COLO668 (cell line): ENCODE measurements around the gene AFMID.

Experiments used
- DNase-seq: peaks from one replicate; lab custom pipeline; 2025; ENCODE audit not compliant: unreplicated experiment; lab: John Stamatoyannopoulos, UW

AFMID gene

DNA sequence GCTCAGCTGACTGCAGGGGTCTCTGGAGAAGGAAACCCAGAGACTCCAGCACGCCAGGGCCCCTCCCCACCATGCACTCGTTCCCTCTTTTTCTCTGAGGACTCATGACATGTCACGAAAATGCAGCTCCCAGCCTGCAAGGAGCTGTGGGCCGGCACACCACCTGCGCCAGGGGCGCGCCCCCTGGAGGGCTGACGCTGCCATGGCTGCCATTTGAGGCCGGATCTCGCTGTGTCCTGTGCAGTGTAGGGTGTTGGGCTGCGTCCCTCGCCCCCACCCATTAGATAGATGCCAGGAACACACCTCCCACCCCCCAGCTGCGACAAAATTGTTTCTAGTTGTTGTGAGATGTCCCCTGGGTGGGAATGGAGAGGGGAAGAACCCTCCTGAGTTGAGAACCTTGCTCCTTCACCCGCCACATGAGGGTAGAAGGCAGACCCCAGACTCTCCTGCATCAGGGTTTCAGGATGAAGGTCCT lies 10.6 kb upstream of the AFMID start:
- DNase-seq = peak; percentile 45

DNA sequence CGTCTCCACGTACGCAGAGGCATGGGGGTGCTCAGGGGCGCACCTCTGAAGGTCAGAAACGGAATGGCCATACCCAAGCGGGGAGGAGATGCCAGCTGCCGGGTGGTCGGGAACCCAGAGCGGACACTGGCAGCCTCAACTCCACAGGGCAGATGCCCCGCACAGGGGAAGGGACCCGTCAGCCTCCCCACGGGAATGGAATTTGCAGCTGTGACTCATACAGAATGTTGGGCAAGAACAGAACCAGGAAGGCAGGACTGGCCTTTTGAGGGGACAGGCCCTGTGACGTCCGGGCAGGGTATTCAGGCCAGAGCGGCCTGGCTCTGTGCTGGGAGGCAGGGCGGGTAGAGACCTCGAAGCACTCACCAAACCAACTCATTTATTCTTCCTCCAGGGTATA lies 7.8 kb upstream of the AFMID start:
- no peak for DNase-seq

DNA sequence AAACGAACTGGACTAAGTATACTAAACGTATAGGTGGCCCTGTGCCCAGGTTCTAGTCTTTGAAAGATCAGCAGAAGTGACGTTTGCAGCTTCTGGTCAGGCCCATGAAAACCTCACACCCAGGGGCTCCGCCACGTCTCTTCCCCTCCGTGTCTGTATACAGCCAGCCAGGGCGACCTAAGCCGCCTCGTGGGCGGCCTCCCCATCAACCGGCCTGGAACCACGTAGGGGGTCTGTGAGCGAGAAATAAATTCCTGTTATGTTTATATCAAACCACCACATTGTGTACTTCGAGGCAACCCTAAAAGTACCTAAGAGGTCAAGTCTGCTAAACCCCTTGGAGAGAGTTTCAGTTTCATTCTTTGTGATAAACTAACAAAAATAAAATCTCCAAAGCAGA lies 7.1 kb upstream of the AFMID start:
- DNase-seq = no peak

DNA sequence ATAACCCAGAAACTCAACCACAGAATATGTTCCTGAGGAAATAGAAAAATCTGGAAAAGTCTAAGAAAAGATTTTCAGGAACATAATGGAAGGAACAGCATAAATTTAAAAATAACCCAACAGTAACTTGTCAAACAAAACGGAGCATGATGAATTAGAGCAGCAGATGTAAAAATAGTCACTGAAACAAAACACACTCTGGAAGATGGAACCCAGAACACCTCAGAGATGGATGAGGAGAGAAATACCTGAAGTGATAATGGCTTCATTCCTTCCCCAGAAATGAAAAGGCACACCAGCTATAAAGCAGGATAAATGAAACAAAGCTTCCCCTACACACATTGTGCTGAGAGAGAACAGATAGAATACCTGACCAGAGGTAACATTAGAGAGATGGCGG lies 6.7 kb upstream of the AFMID start:
- no peak for DNase-seq

DNA sequence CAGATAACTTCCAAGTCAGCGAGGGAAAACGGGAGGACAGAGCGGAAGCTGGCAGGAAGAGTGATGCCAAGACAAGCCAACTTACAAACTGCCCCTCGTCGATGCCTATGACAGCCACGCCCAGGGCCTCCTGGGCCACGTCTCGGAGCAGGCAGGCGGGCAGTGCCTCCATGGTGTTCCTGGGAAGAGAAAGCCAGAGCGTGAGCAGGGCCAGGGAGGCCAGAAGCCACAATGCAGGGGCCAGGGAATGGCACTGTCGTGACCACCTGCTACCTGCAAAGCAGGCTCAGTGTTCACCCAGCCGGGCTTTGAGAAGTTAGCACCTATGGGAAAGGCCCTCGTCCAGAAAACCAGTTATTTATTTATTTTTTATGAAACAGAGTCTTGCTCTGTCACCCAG lies 4.7 kb upstream of the AFMID start:
- no peak for DNase-seq

DNA sequence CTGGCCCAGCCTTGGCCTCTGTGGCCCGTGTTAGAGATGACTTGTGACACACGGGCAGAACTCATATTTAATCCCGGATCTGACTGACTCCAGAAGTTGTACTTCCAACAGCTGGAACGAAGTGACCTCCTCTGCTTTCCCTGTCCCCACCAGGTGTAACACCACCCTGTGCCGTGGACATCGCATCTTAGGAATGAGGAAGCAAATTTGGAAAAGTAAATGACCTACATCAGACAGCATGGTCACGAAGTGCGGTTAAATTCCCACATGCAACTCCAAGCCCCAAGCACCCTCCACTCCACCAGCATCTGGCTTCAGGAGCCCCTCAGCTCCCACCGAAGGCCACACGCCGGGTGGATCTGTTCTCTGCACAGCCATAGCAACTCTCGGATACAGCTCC lies 3.2 kb upstream of the AFMID start:
- DNase-seq = no peak

DNA sequence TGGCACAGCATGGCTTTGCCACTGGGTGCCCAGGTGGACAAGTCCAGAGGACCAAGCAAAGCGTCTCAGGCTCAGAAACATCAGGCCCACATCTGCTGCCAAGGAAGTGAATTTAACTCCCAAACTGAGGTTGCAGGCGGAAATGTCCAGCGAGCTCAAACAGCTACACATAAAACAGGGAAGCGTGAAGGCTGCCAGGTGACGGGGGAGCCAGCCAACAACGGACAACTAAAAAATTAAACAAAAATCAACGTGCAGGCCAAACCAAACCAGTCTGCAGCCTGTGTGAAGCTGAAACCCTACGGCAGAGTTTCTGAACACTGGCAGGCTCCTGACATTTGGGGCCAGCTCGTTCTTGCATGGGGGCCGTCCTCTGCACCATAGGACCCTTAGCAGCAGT lies 2.8 kb upstream of the AFMID start:
- DNase-seq = no peak

DNA sequence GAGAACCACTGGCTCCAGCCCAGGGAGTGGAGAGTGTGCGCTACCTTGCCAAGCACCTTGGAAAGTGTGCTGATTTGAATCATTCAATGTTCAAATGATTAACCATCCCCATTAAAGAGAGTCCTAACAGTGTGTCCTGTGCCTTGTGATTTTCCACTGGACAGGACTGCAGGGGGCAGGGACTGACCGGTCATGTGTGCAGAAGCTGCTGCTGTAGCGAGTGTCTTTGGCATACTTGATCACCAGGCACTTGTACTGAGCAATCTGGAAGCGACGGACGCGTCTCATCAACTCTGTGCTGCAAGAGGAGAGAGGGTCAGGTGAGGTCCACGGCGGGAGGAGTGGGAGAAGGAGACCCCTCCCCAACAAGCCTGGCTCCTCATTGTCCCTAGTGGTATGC lies 2.3 kb upstream of the AFMID start:
- no peak for DNase-seq

DNA sequence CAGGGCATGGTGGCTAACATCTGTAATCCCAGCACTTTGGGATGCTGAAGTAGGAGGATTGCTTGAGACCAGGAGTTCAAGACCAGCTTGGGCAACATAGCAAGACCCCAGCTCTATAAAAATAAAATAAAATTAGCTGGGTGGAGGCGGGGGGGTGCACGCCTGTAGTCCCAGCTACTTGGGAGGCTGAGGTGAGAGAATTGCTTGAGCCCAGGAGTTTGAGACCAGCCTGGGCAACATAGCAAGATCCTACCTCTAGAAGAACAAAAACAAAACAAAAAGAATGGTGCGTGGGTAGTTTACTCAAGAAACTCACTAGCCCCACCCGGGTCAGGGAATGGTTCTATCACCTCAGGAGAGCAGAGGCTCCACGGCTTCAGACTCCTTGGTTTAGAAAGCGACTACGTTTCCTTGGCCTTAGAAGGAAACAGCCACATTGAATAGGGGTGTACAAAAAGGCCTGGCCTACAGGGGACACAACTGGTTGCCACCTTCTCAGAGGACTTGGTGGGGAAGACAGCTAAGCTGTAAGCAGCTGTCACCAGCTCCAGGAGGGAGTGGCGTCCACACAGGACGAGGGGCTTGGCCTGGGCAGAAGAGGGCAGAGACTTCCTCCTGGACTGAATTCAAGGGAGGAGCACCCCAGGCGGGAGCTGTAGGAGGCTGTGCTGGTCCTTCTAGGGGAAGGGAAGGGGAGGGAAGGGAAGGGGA lies 1.0 kb upstream of the AFMID start:
- peak; percentile 23 for DNase-seq

DNA sequence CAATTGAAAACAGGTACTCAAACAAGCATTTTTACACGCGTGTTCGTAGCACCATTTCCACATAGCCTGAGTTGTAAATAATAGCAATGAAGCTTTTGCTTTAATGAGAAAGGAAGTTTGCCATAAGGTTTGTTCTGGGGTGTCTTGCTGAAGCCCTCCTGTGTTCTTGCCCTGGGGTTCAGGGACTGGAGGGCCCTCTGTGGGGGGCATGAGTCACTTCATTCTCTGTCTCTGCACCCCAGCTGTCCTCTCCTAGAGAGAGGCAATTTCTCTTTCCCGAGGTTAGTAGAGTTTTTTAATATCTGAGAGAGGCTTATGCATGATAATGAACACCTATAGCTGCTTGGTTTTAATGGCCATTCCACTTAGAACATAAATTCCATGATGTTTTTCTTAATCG lies 9.6 kb downstream of the AFMID start:
- no peak for DNase-seq

DNA sequence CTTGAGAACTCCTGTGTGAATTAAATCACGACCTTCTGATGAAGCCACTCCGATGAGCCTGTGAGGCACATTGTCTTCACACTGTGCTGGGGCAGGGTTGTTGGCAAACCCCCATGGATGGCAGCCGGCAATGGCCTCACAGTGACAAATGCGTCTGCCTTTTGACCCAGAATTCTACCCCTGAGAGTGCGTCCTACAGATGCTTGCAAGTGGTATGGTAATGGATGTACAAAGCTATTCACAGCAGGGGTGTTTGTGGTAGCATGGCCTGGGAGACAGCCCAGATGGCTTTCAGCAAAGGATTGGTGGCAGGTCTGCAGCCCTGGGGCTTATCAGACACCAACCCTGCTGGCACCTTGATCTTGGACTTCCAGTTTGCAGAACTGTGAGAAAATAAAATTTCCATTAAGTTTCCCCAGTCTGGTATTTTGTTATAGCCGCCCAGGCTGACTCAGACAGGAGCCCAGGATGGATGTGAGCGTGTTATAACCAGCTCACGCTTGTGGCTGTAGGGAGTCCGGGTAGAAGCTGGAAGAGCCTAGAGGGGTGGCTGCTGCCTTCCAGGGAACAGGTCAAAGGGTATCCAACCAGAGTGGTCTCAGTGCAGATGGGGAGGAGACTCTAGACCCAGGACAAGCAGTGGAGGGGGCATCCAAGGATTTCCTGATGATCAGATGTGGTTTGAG lies 10.1 kb downstream of the AFMID start:
- DNase-seq = no peak

DNA sequence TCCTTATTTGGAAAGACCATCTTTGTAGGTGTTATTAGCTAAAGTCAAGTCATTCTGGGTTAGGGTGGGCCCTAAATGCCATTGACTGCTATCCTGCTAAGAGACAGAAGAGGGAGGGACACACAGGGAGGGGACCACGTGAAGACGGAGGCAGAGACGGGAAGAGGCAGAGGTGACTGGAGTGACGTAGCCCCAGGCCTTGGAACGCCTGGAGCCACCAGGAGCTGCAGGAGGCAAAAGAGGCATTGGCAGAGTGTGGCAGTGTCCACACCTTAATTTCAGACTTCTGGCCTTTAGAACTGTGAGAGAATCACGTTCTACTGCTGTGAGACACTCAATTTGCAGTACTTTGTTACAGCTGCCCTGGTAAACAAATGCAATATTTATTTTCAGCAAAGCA lies 13.3 kb downstream of the AFMID start:
- no peak for DNase-seq

DNA sequence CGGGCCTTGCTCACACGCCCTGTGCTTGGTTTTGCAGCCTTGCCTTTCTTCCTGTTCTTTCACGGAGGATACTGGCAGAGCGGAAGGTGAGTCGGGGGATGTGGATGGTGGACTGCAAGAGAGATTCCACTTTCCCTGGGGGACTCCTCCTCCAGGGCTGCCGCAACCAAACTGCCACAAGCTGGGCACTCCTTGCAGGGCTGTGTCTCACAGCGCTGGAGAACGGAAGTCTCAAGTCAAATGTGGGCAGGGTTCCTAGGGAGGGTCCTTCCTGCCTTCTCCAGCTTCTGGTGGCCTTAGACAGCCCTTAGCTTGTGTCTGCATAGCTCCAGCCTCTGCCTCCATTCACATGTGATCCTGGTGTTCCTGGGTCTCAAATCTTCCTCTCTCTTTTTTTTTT lies 15.5 kb downstream of the AFMID start:
- no peak for DNase-seq

DNA sequence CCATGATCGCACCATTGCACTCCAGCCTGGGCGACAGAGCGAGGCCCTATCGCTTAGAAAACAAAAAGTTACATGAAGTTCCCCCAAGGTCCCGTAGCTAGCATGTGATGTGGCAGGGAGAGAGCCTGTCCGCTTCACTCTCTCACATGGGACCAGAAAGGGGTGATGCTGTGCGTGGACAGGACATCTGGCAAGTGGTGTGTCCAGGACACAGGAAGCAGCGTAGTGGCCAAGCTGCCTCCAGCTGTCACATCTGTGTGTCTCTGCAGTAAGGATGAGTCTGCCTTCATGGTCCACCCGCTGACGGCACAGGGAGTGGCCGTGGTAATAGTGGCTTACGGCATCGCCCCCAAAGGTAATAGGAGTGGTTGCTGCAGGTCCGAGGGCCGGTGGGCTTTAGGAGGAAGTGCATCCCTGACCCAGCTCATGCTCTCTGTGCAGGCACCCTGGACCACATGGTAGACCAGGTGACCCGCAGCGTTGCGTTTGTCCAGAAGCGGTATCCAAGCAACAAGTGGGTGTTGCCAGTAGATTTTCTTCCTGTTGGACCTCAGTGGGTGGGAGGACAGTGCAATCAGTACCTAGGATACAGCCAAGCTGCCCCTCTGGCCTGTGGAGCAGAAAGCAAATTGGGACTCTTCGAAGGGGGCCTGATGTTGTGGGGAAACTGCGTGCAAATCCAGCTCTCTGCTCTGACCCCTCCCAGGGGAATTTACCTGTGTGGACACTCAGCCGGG lies 17.4 kb downstream of the AFMID start:
- DNase-seq = no peak

DNA sequence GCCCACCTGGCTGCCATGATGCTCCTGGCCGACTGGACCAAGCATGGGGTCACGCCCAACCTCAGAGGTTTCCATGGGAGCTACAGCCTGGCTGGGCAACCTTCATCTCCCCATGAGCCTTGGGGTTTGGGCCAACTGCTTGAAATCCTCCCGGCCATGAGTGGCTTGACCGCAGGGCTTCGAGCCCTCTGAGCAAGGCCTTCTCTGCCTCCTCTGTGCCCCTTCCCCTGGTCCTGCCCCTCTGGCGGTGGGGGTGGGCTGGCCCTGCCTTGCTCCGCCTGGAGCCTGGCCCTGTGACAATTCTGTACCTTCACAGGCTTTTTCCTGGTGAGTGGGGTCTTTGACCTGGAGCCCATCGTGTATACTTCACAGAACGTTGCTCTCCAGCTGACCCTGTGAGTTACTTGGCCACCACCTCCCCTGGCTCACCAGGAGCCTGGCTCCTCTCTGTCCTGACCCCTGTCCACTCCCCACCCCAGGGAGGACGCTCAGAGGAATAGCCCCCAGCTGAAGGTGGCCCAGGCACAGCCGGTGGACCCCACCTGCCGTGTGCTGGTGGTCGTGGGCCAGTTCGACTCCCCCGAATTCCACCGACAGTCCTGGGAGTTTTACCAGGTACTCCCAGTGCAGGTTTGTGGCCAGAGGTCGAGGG lies 18.1 kb downstream of the AFMID start:
- no peak for DNase-seq

DNA sequence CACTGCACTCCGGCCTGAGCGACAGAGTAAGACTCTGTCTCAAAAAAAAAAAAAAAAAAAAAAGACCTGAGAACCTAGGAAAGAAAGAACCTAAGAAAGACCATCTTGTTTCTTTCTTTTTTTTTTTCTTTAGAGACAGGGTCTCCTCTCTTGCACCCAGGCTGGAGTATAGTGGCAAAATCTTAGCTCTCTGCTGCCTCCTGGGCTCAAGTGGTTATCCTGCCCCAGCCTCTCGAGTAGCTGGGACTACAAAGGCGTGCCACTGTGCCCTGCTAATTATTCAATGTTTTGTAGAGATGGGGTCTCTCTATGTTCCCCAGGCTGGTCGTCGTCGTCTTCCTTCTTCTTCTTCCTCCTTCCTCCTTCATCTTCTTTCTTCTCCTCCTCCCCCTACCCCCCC lies 19.1 kb downstream of the AFMID start:
- DNase-seq = no peak

DNA sequence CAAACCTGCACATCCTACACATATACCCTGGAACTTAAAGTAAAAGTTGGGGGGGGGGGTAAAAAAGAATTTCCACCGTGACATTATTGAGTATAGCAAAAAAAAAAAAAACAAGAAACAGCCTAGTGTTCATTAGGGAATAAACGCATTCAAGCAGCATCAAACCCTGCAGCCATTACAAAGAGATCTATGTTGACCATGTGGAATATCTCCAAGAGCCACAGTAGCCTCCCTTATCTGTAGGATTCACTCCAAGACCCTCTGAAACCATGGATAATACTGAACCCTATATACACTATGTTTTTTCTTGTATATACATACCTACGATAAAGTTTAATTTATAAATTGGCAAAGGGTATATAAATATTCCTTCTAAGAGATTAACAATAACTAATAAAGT lies 21.3 kb downstream of the AFMID start:
- DNase-seq = no peak

DNA sequence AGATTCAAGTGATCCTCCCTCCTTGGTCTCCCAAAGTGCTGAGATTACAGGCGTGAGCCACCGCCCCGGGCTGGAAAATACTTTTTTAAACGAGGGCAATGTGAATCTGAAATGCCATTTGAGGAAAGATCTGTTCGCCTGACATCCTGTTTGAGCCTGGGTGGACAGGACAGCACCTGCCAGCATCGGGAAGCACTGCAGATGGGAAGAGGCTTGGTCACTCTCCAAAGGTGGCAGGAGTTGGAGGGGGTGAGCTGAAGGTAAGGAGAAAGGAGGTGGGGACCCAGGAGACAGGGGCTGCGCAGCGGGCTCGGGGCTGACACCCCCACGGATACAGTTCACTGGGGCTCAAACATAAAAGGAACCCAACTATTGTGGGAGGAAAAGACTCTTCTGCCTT lies 22.9 kb downstream of the AFMID start:
- DNase-seq = no peak

DNA sequence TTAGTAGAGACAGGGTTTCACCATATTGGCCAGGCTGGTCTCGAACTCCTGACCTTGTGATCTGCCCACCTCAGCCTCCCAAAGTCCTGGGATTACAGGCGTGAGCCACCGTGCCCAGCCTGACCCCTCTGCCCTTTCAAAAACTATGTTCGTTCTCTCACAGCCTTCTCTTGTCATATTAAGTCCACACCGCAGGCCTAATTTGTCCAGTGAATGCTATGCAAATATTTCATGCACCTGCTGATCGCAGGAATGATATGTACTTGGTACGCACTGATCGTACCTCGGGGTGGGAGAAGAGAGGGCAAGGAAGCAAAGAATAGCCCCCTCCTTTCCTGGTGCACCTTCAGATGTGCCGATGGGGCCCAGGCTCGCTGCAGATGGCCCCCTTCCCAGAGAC lies 23.9 kb downstream of the AFMID start:
- no peak for DNase-seq

DNA sequence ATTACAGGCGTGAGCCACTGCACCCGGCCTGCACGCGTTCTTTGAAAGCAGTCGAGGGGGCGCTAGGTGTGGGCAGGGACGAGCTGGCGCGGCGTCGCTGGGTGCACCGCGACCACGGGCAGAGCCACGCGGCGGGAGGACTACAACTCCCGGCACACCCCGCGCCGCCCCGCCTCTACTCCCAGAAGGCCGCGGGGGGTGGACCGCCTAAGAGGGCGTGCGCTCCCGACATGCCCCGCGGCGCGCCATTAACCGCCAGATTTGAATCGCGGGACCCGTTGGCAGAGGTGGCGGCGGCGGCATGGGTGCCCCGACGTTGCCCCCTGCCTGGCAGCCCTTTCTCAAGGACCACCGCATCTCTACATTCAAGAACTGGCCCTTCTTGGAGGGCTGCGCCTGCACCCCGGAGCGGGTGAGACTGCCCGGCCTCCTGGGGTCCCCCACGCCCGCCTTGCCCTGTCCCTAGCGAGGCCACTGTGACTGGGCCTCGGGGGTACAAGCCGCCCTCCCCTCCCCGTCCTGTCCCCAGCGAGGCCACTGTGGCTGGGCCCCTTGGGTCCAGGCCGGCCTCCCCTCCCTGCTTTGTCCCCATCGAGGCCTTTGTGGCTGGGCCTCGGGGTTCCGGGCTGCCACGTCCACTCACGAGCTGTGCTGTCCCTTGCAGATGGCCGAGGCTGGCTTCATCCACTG lies 27.0 kb downstream of the AFMID start, which contains the start of gene BIRC5:
Gene BIRC5, plus strand, starts transcription at position 238 of the 690 bp plus-strand sequence. Its CDS starts 64 bp downstream, at position 302.
- peak; percentile 92 for DNase-seq

DNA sequence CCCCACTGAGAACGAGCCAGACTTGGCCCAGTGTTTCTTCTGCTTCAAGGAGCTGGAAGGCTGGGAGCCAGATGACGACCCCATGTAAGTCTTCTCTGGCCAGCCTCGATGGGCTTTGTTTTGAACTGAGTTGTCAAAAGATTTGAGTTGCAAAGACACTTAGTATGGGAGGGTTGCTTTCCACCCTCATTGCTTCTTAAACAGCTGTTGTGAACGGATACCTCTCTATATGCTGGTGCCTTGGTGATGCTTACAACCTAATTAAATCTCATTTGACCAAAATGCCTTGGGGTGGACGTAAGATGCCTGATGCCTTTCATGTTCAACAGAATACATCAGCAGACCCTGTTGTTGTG lies 27.5 kb downstream of the AFMID start:
- DNase-seq = no peak
